Measurements from ENCODE around the gene FUT2. TPM values are rescaled to one million over a fixed set of nuclear protein-coding genes. Genes with fewer than 3 reads are reported as not detected.

The FUT2 gene
- total RNA-seq, 4 donors from 2014 or later: 0.24 to 0.28 TPM; not detected in 2

DNA sequence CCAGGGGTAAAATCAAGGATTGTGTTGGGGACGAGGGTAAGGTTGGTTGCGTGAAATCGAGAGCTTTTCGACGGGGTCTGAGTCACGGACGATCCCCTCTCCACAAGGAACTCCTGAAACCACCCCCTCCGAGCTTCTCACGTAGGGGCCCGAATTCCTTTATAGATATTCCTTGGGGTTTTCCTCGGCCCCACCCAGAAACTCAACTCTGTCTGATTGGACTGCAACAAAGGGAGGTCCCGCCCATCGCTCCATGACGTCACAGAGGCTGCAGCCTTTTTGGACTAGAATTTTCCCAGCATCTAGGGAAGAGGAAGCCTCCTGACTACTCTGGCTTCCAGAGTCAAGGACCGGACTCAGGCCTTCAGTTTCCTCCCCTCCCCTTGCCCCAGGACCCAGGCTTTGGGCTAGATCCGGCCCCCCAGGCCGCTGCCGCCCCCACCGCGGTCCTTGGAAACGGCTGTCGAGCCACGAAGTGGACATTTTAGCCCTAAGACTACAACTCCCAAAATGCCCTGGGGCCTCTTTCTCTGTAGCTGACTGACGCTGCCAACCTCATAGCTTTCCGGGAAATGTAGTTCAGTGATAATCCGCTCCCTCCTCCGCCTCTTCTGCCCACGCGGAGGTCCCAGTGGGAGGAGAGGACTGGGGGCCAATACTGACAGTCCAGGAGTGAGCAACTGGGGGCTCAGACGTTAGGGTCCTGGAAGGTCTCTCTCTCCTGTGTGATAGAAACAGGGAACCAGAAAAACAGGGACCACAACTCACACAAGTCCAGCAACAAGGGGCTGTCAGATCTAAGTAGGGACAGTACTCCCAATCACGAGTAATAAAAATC, 51.2 kb downstream of the FUT2 start, which contains the start of gene IZUMO1:
IZUMO1 (minus strand) TSS at position 172 of the 838 bp plus-strand sequence. CDS start 1,050 bp downstream, outside the sequence.
- ATAC-seq (ENCODE audit: low FRiP score) (peak; percentile 83), DNase-seq (ENCODE audit: low spot score) (peak; percentile 70)
- TF ChIP-seq, protein P1, sequence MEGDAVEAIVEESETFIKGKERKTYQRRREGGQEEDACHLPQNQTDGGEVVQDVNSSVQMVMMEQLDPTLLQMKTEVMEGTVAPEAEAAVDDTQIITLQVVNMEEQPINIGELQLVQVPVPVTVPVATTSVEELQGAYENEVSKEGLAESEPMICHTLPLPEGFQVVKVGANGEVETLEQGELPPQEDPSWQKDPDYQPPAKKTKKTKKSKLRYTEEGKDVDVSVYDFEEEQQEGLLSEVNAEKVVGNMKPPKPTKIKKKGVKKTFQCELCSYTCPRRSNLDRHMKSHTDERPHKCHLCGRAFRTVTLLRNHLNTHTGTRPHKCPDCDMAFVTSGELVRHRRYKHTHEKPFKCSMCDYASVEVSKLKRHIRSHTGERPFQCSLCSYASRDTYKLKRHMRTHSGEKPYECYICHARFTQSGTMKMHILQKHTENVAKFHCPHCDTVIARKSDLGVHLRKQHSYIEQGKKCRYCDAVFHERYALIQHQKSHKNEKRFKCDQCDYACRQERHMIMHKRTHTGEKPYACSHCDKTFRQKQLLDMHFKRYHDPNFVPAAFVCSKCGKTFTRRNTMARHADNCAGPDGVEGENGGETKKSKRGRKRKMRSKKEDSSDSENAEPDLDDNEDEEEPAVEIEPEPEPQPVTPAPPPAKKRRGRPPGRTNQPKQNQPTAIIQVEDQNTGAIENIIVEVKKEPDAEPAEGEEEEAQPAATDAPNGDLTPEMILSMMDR (IDR thresholded peaks at IDR 0.05): no peak

DNA sequence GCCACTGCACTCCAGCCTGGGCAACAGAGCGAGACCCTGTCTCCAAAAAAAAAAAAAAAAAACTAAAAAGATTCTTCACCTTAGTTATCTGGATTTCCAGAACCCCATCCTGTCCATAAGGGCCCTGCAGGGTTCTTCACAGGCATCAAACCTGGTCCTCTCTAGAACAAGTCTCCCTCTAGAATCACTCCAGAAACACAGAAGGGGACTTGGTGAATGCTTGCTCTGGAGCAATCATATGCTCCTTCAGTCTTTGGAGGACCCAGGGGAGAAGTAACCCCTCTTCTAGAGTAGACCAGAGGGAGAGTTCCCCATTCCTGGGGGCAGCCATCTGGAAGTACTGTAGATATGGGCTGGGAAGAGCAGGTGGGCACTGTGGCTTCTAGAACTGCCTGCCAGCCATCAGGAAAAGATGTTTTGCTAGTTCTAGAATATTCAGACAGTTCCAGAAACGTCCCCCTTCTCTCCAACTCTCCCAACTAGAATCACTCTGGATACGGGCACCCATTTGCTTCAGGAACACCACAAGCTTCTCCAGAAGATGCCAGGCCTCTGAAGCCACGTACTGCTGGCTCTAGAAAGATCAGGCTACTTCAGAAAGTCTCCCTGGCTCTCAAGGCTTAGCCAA, 53.9 kb downstream of the FUT2 start:
- ATAC-seq (ENCODE audit: low FRiP score) (no peak), DNase-seq (ENCODE audit: low spot score) (no peak)
- TF ChIP-seq, protein P1 (IDR thresholded peaks at IDR 0.05): no peak

DNA sequence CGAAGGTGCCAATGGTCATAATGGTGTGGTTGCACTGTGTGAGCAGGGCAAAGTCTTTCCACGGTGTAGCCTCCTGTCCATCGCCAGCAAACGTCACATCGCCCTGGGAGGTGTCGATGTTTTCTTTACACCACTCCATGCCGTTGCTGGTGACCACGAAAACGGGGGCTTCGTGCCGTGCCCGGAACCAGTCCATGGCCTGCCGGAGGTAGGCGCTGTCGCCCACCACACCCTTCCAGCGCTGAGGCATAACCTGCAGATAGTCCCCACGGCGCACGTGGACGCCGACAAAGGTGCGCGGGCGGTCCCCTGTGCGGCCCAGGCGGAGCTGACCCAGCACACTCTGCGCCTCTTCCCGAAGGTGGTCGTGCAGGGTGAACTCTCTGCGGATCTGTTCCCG, 54.6 kb downstream of the FUT2 start:
- DNase-seq (ENCODE audit: low spot score) (no peak), ATAC-seq (ENCODE audit: low FRiP score) (no peak)
- TF ChIP-seq, protein P1 (IDR thresholded peaks at IDR 0.05): no peak

DNA sequence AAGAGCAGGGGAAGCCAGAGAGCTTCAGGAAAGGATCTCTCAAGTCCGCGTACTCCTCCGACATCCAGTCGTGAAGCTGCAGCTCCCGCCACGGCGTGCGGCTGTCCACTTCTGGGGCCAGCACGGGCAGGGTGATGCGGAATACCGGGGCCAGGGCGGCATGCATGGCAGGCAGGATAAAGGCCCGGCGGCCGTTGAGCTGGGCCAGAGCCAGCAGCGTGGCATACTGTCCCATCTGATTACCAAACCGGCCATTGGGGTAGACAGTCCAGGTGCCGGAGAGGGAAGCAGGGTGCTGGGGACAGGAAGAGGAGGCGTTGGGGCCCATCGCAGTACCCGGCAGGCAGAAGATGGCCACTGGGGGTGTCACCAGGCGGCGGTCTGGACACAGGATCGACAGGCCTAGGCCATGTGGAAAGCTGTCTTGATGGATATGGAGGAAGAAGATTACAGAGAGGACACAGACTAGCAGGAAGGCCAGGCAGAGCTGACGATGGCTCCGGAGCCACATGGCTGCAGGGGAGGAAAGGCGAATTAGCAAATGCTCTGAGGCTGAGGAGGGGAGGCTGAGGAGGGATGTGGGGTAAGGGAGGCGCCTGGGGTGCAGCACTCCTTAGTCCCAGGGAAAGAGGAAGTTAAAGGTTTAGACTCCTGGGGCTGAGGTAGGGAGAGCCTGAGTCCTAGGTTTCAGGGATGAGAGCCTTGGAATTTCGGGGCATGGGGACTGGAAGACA, 55.2 kb downstream of the FUT2 start:
- TF ChIP-seq, protein P1 (IDR thresholded peaks at IDR 0.05): no peak
- no peak for DNase-seq (ENCODE audit: low spot score)
- ATAC-seq (ENCODE audit: low FRiP score): no peak

DNA sequence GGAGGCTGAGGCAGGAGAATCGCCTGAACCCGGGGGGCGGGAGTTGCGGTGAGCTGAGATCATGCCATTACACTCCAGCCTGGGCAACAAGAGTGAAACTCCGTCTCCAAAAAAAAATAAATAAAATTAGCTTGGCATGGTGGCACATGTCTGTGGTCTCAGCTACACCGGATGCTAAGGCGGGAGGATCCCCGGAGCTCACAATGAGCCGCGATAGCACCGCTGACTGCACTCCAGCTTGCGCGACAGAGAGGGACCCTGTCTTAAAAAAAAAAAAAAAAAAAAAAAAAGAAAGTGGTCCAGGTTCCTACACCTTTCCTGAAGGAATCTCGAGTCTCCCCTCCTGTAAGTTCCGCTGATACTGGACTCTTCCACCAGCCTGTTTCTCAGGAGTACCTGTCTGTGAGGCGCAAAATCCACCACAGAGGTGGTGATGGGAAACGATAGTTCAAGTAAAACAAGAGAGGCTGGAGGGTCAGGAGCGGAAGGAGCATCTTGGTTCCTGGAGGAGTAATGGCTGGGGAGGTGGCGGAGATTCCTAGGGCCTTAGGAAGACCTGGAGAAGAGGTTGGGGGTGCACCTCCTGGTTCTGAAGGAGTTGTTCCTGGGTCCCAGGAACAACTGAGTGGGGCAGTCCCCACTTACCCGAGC, 56.2 kb downstream of the FUT2 start:
- no peak for DNase-seq (ENCODE audit: low spot score)
- TF ChIP-seq, protein P1 (IDR thresholded peaks at IDR 0.05): no peak
- no peak for ATAC-seq (ENCODE audit: low FRiP score)

DNA sequence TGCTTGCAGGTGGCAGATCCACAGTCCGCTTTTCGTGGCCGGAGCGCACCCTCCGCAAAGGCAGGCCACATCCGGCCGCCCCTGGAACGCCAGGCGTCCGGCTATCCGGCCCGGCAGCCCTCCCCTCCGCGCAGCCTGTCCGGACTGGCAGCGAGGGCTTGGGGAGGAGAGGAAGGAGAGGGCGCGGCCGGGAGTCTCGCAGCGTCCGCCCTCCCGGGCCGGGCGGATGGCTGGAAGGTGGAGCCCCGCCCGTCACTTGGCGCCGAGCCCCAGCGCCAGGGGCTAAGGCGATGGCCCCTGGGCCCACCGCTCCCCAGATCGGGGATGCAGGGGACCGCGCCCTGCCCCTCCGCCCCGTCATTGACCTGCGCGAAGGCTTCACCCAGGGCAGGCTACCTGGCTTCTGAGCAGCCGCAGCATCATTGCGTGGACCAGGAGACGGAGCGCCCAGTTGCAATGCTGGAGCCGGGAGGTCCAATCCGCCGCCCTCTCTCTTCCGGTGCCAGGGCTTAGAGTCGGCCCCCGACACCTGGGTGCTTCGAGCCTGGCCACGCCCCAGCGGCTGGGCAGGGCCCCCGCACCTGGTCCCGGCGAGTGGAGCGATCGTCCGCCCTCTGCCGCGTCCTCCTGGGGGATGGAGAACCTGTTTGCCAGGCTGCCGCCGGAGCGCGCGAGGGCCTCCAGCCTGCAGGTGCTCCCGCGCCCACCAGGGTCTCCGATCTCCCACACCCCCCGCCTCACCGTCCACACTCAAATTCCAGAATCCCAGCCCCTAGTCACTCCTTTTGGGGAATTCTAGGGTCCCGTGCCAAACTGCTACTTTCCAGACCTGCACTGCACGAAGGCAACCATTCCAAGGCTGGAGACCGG, 57.0 kb downstream of the FUT2 start, which contains the start of gene FUT1:
FUT1 (minus strand) TSS at position 146 of the 870 bp plus-strand sequence. CDS start 1,360 bp downstream, outside the sequence.
- TF ChIP-seq, protein P1 (IDR thresholded peaks at IDR 0.05): no peak
- DNase-seq (ENCODE audit: low spot score): no peak
- ATAC-seq (ENCODE audit: low FRiP score): peak; percentile 77
